HG03457 (cell line): ENCODE results near the gene RTL9.
"Not testable (repeated sequence)": the region's sequence is repeated elsewhere in the genome, so short reads cannot be mapped to it uniquely, and the experiment has no call there.

ENCODE experiments used
- ATAC-seq: cut with Tn5 transposase; IDR thresholded peaks from one replicate; pipeline ENCODE4 v1.9.1; 2021; ENCODE audit warnings: moderate number of reproducible peaks; ENCODE audit not compliant: unreplicated experiment

RTL9 gene

DNA sequence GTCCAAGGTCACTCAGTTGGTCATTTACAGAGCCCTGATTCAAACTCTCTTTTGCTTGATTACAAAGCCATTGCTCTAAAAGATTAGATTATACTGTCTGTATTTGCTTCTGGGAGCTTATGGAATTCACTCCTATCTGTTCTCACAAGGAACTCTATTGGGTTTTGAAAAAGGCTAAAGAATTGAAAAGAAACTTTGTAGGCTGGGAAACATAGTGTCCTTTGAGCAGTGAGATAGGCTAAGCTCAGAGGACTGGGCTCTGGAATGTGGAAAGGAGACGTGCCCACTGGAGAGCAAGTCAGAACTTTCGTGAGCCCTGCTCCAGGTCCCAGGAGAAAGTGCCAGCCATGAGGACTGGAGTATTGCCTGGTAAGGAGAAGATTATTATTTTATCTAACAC, at the start of gene RTL9:
Gene RTL9 (plus strand): TSS at position 301 of the 400 bp plus-strand sequence. CDS start 91,770 bp downstream, outside the sequence.
- ATAC-seq: no peak

GRCh38 chrX:110310000-110310790, 48.5 kb upstream of the RTL9 start:
- ATAC-seq: no peak

DNA sequence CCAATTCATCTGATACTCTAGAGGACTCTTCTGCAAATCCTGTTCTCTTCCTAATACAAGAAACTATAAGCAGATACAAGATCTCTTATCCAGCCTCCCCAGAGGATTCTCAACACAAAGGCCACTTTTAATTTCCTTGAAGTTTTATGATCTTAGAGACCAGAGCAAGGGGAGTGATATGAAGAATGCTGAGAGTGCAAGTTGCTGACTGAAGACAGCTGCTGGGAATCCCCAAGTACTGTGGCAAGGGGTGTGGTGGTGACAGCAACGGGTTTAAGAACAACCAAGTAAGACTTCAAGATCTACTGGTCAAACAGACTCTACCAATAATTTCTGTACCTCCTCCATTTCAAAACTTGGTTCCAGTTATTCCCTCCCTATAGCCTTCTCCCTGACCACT, 47.8 kb upstream of the RTL9 start:
- peak; percentile 90 for ATAC-seq

DNA sequence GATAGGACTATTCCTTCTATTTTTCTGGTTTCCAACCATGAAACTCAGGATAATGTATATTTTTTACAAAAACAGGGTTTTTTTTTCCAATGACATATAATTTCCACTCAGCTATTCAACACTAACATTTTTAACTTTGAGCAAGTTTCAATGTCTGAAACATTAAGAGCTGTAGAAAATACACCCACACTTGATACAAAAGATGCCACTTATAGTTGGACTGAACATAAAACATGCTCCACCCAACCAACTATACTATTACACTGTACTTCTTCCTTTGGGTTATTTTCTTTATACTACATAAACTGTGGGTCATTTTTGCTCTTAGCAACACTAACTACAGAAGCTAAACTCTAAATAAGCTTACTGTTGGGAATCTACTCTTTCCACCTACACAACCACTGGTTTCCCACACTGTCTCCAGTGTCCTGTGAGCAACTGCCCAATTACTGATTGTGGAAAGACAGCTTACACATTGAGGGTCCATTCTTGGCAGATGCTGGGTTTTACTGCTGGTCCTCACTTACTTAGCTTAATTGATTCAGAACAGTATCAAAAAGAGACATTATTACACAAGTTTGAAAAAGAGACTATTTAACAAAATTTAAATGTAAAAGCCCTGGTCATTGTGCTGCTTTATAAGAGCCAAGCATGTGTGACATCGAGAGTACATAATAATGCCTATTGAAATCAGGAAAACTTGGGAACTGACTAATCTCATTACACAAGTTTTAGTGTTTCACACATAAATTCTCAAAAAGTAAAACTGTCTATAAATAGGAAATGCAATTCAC, 47.0 kb upstream of the RTL9 start:
- no peak for ATAC-seq

DNA sequence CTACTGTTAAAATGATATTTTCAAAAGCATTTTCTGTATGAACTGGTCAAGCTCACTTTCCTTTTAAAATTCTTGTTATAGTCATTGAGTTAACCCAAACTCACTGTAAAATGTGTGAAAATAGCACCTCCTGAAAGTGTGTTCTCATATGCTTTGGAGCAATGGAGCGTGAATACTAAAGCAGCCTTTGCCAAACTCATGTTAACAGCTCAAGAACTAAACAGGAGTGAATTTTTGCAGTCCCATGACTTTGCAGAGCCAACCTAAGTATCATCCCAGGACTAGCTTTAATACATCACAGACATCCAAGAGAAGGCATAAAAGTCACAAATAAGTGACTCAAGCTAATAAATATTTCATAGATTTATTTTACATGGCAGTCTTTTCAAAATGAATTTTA, 43.1 kb upstream of the RTL9 start:
- ATAC-seq: no peak

GRCh38 chrX:110316351-110317060, 42.1 kb upstream of the RTL9 start:
- ATAC-seq: no peak

- ATAC-seq: no peak
Measured at GRCh38 chrX:110317061-110317819, 41.4 kb upstream of the RTL9 start.

GRCh38 chrX:110317820-110318663, 40.6 kb upstream of the RTL9 start, which contains the start of gene AMMECR1:
AMMECR1 (minus strand) TSS chrX:110318085; CDS start chrX:110318071, 14 bp downstream.
- ATAC-seq: peak; percentile 73

DNA sequence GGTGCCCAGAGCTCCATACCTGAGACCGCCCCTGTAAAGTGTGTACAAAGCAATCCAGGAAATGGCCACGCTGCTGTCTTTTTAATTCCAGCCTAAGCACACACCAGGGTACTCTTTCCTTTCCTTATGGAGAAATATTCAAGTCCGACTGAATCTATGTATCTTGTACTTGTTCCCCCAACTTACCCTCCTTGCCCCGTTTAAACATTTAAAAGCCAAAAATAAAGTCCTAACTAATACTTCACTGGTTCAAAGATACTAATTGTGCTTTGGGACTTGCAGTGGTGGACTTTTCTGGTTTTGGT, 40.0 kb upstream of the RTL9 start:
- no peak for ATAC-seq

- ATAC-seq: no peak
Measured at GRCh38 chrX:110320381-110320987, 38.2 kb upstream of the RTL9 start.

- no peak for ATAC-seq
Measured at GRCh38 chrX:110321081-110321480, 37.6 kb upstream of the RTL9 start.

GRCh38 chrX:110321670-110322069, 37.0 kb upstream of the RTL9 start:
- ATAC-seq: no peak

DNA sequence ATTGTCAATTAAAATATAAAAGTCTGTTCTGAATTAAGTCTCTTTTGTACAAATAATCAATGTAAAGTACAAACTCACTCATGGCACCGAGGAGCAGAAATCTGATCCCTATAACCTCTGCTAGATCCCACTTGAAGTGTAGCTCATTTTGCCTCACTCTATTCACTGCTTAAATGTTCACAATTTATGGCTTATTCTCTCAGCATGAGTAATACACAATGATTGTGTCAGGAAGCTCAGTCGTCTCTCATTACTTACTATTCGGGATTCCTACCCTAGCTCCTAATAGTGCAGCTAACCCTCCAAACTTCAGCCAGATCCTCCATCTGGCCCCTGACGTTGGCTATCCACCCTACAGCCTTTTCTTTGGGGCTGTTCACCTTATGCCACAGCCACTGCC, 36.0 kb upstream of the RTL9 start:
- no peak for ATAC-seq

- no peak for ATAC-seq
Measured at GRCh38 chrX:110326712-110327111, 31.9 kb upstream of the RTL9 start.

DNA sequence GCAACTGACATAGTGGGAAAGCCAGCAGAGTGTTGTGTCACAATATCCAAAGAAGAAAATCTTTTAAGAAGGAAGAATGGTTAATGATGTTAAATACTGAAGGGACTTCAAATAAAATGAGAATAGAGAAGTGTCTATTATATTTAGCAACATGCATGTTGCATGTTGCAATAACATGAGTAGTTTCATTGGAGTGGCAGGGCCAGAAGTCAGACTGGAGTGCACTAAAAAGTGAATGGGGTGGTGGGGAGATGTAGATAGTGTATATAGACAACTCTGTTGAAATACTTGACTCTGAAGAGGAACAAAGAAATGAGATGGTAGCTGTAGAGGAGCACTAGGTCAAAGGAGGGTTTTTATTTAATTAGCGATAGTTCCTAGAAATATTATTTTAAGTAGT, 31.3 kb upstream of the RTL9 start:
- no peak for ATAC-seq

DNA sequence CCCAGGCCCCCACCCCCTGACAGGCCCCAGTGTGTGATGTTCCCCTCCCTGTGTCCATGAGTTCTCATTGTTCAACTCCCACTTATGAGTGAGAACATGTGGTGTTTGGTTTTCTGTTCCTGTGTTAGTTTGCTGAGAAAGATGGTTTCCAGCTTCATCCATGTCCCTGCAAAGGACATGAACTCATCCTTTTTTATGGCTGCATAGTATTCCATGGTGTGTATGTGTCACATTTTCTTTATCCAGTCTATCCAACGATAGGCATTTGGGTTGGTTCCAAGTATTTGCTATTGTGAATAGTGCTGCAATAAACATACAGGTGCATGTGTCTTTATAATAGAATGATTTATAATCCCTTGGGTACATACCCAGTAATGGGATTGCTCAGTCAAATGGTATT, 30.0 kb upstream of the RTL9 start:
- not testable (repeated sequence) for ATAC-seq

GRCh38 chrX:110331444-110332030, 27.1 kb upstream of the RTL9 start:
- no peak for ATAC-seq

- ATAC-seq: not testable (repeated sequence)
Measured at GRCh38 chrX:110333458-110333857, 25.2 kb upstream of the RTL9 start.

GRCh38 chrX:110338935-110339334, 19.7 kb upstream of the RTL9 start:
- no peak for ATAC-seq
